GM13977 (cell line): ENCODE results near the gene IL1RAPL1.

Experiments
- DNase-seq: peaks from one replicate; pipeline ENCODE4 v3.0.0; 2012; ENCODE audit warnings: low spot score
- CTCF ChIP-seq: IDR thresholded peaks from 2 replicates; pipeline ENCODE4 v1.5.1; 2012; ENCODE audit warnings: mild to moderate bottlenecking, control low read depth; ENCODE audit not compliant: insufficient read depth; ENCODE audit errors: extremely low read depth, missing control alignments
- in situ Hi-C: fragments of 300-500 bp; cut with MboI; formaldehyde crosslinking; loops from one replicate; pipeline ENCODE4 v1.12.0; 2022; ENCODE audit warnings: low sequenced_read_pairs, low pct_unique_long_range_greater_than_20kb, mixed read lengths, inconsistent platforms; ENCODE audit not compliant: unreplicated experiment

The IL1RAPL1 gene

GRCh38 chrX:29661290-29661689 is 1074.0 kb downstream of the IL1RAPL1 start:
- TF ChIP-seq CTCF, result no peak
- in situ Hi-C loops, result no loop called here
- no peak for DNase-seq

- no peak for DNase-seq
- no peak for TF ChIP-seq CTCF
- in situ Hi-C loops, result no loop called here
Observed at GRCh38 chrX:29662101-29662500, 1074.9 kb downstream of the IL1RAPL1 start.

DNA sequence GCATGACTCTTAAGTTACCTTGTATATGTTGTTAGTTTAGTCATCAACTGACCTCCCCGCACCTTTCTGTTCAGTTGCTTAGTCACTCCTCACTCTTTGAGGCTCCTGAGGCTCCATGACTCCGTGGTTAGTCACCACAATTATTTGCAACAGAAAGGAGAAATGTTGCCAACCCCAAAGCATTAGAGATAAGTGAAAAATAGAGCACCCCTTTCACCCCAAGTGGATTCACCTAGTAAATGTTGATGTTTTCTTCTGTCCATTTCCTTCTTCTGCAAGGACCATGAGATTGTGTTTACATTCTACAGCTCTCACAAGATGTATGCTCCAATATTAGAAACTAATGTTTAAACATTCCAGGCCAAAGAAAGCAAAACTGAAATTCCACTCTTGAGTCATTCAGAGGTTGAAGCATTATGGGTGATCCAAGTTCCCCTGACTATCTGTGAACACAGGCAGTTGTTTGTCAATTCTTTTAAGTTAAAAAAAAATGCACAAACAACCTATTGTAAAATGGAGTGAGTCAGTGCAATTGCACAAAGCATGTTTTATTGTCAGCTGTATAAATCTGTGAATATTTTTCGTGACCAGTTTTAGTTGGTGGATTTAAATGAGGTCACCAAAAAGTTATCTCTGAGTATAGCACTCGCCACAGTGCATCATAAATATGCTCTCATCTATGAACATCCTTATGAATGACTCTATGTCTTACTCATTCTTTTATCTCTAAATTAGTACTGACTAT is 1075.7 kb downstream of the IL1RAPL1 start:
- TF ChIP-seq CTCF, result no peak
- in situ Hi-C loops, result no loop called here
- DNase-seq, result no peak

GRCh38 chrX:29665532-29665931 is 1078.3 kb downstream of the IL1RAPL1 start:
- TF ChIP-seq CTCF, result no peak
- DNase-seq, result no peak
- in situ Hi-C loops, result no loop called here

- no peak for DNase-seq
- in situ Hi-C loops, result no loop called here
- no peak for TF ChIP-seq CTCF
Observed at GRCh38 chrX:29666366-29666765, 1079.1 kb downstream of the IL1RAPL1 start.

DNA sequence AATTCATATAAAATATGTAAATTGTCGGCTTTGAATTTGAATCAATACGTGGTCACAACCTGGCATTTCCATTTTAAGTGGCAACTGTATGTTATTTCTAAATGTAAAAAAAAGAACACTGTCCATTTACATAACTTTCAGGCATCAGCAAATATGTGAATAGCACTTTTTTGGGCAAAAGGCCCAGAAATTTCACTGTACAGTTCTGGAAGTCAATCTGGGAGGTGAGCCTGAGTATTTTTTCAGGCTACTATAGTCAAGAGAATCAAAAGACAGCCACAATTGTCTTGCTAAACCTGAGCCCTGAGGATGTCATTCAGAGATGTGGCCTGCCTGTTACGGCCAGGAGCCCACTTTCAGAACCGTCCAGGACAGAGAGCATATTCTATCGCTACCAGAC is 1084.2 kb downstream of the IL1RAPL1 start:
- no peak for TF ChIP-seq CTCF
- in situ Hi-C loops, result no loop called here
- DNase-seq, result no peak
